Ovary (tissue), 3 donors: ENCODE measurements around the gene THAP12.

Experiments
- CTCF ChIP-seq, 3 donors: fragments of 450-650 bp in 2 of 3; fragments of 200-600 bp in 1 of 3; IDR thresholded peaks; one replicate each; pipeline versions ENCODE4 v1.5.1 to v1.8.0; 2016 to 2022; ENCODE audit warnings: antibody characterized with exemption in 3 of 3, mild to moderate bottlenecking in 1 of 3
- POLR2A ChIP-seq: fragments of 450-650 bp; IDR thresholded peaks from one replicate; pipeline ENCODE4 v1.6.1; 2017; ENCODE audit warnings: antibody characterized with exemption, mild to moderate bottlenecking, moderate library complexity
- donor health status: DM: no; HTN: no; CAD: no.

DNA sequence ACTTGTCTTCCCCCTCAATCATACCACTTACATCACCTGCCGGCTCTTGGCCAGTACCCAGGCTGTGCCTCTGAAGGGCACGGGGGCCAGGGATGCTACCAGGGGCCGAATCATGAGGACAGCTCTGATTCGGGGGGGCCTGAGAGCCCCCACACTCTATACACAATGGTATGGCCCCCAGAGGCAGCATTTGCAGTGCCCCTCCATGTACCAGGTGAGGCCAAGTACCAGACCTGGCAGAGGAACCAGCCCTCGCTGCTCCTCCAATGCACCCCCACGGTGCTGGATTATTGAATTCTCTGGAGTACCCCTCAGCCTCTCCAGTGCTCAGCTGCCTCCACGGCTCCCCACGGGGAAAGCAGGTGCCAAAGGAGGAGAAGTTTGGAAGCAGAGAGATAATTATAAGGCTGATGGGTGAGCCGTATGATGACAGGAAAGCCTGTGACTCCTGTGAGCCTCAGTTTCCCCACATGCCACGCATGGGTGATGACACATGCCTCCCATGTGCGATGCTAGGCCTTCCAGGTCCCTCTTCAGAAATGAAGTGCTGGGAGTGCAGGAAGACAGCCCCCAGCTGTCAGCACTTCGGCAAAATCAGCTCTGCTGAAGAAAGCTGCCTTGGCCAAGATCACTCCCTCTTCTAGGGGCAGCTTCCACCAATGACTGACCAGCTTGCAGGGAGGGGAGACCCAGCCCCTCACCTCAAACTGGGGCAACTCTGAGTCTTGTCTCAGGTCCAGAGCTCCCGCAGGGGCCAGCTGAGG, 69.9 kb downstream of the THAP12 start:
- TF ChIP-seq POLR2A (no peak), CTCF (IDR thresholded peaks at IDR 0.05) (no peak)
